ENCODE measurements around the gene OGA.

- peak; percentile 45 for TF ChIP-seq CTCF (IDR thresholded peaks at IDR 0.05; ENCODE audit: low read depth, low read length)
- TF ChIP-seq POLR2A (IDR thresholded peaks at IDR 0.05; ENCODE audit: extremely low read depth, insufficient read length), result no peak
- TF ChIP-seq MYC (IDR thresholded peaks at IDR 0.05; ENCODE audit: low read depth, low read length), result no peak
- peak; percentile 5; the same call in 1 of the 2 replicates for TF ChIP-seq MAX (IDR thresholded peaks at IDR 0.05; ENCODE audit: low read depth, low read length)
Measured at GRCh38 chr10:101843032-101844021, 25.1 kb upstream of the OGA start, which contains the start of gene KCNIP2.
